ENCODE data around the gene SLC22A1.
A peak's percentile ranks its signal among the peaks of the same experiment; 100 is the strongest.
"Not testable (repeated sequence)": the region's sequence is repeated elsewhere in the genome, so short reads cannot be mapped to it uniquely, and the experiment has no call there.

SLC22A1 gene

GRCh38 chr6:160135907-160136655, 14.5 kb downstream of the SLC22A1 start:
- CTCF ChIA-PET = interaction anchor here (0.5 to 0.8 kb wide), 2 partner anchors 271 to 319 kb away, joined by 3 to 5 read pairs; no protein-coding TSS in a partner anchor
- no peak for DNase-seq (ENCODE audit: low spot score)
- no peak for TF ChIP-seq CTCF (conservative IDR thresholded peaks at IDR 0.05; ENCODE audit: low read depth)
- POLR2A ChIA-PET (ENCODE audit: low non-redundant PET) = no interaction called here
- no peak overlapping the region for H3K27ac ChIP-seq

DNA sequence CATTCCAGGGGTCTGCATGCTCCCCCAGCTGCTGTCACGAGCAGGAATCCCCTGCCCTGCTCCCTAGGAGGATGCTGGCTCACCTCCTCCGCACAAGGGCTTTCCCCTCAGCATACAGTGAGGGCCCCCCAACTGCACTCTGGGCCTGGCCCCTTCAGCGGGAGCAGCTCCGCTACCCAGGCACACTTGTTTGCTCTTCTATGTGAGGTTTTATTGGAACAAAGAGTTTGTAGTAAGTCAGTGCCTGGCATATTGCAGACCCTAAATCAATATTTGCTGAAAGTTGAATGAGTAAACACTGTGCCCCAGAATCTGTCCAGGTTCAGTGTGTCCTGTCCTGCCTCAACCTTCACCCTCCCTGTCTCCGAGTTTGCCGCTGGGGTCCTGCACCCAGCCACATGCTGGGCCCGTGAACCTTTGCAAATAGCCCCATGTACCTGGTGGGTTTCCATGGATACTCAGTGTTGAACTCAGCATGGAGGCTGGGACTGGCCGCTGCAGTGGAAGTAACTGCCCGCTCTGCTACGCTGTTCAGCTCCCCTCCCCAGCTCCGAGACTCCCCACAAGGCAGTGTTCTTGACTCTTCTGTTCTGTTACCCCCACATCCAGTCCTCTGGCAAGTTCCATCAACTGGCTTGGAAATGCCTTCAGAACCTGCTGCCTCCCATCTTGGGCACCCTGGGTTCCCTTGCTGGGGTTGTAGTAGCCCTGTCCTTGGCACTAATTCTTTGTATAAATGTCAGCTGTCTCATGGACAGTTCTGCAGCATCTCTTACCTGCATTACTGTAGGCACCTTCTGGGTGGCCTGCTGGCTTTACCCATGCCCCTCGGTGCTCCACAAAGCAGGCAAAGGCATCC, 15.7 kb downstream of the SLC22A1 start:
- TF ChIP-seq CTCF (conservative IDR thresholded peaks at IDR 0.05; ENCODE audit: low read depth) = no peak
- ChIA-PET CTCF (interaction anchor here (0.5 to 2.0 kb wide), 10 partner anchors 9 to 396 kb away, joined by 3 to 17 read pairs (median 3); no protein-coding TSS in a partner anchor), POLR2A (ENCODE audit: low non-redundant PET) (no interaction called here)
- H3K27ac ChIP-seq = no peak overlapping the region
- DNase-seq (ENCODE audit: low spot score) = no peak

- DNase-seq (ENCODE audit: low spot score) = peak; percentile 53
- ChIA-PET CTCF (interaction anchor here (0.5 to 2.0 kb wide), 17 partner anchors 10 to 505 kb away, joined by 3 to 17 read pairs (median 3); no protein-coding TSS in a partner anchor), POLR2A (ENCODE audit: low non-redundant PET) (no interaction called here)
- H3K27ac ChIP-seq = peak overlapping the region; percentile 71
- peak; percentile 84 for TF ChIP-seq CTCF (conservative IDR thresholded peaks at IDR 0.05; ENCODE audit: low read depth)
Measured at GRCh38 chr6:160137989-160138835, 16.6 kb downstream of the SLC22A1 start.

DNA sequence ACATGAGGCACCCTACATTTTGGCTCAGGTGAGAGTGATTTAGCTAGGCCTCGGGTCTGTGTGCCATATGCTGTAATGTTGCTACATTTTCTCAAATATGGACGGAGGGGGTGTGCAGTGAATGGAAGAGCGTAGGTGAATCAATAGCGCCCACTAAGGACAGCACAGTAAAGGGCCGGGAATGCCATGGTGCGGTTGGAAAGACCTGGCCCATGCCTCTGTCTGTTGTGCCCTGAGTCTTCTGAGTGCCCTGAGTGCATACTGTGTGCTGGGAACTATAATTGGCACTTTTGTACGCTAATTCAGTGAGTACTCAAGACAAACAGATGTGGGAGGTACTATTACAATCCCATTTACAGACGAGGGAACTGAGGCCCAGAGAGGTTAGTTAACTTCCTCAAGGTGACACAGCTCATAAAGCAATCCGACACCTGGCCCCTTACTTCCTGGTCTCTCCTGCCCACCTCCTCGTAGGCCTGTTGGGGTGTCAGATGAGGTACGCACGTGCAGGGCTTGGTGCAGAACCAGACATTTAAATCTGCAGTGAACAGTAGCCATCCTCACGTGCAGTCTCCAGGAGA, 17.3 kb downstream of the SLC22A1 start:
- DNase-seq (ENCODE audit: low spot score) = no peak
- no peak for TF ChIP-seq CTCF (conservative IDR thresholded peaks at IDR 0.05; ENCODE audit: low read depth)
- CTCF ChIA-PET = interaction anchor here (0.5 to 2.0 kb wide), 13 partner anchors 11 to 506 kb away, joined by 3 to 17 read pairs (median 4); no protein-coding TSS in a partner anchor
- POLR2A ChIA-PET (ENCODE audit: low non-redundant PET) = no interaction called here
- H3K27ac ChIP-seq = peak overlapping the region; percentile 71

GRCh38 chr6:160139420-160139851, 17.8 kb downstream of the SLC22A1 start:
- peak; percentile 86 for DNase-seq (ENCODE audit: low spot score)
- ChIA-PET POLR2A (ENCODE audit: low non-redundant PET) (no interaction called here), CTCF (no interaction called here)
- peak overlapping the region; percentile 71 for H3K27ac ChIP-seq
- TF ChIP-seq CTCF (conservative IDR thresholded peaks at IDR 0.05; ENCODE audit: low read depth) = no peak

DNA sequence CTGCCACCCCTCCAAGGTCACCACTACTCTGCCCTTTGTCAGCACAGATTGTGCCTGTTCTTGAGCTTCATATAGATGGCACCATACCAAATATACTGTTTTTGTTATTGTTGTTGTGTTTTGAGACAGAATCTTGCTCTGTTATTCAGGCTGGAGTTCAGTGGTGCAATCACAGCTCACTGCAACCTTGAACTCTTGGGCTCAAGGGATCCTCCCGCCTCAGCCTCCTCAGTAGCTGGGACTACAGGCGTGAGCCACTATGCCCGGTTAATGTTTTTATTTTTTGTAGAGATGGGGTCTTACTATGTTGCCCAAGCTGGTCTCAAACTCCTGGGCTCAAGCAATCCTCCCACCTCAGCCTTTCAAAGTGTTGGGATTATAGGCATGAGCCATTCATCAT, 18.9 kb downstream of the SLC22A1 start:
- H3K27ac ChIP-seq; POLR2A ChIA-PET (ENCODE audit: low non-redundant PET): not testable (repeated sequence)

More for the DNA sequence above, 18.9 kb downstream of the SLC22A1 start:
- CTCF ChIA-PET = interaction anchor here (0.5 kb wide), 1 partner anchor 1200 kb away, joined by 3 read pairs; no protein-coding TSS in a partner anchor
- not testable (repeated sequence) for DNase-seq (ENCODE audit: low spot score)

All from RWPE1 (cell line).